B cell (primary cell): Measurements from ENCODE around the gene TTLL11.

Experiments used
- EZH2 ChIP-seq: IDR thresholded peaks from 2 replicates; pipeline ENCODE4 v1.6.1; 2012; ENCODE audit warnings: borderline replicate concordance, low read depth, mild to moderate bottlenecking, moderate library complexity, low read length; ENCODE audit not compliant: insufficient read depth, poor library complexity, severe bottlenecking
- TF ChIP-seq, protein P1 (sequence below): fragments of 200-600 bp; IDR thresholded peaks from one replicate; pipeline ENCODE4 v1.8.0; 2022; ENCODE audit warnings: antibody characterized with exemption, mild to moderate bottlenecking

- TF ChIP-seq, protein P1, sequence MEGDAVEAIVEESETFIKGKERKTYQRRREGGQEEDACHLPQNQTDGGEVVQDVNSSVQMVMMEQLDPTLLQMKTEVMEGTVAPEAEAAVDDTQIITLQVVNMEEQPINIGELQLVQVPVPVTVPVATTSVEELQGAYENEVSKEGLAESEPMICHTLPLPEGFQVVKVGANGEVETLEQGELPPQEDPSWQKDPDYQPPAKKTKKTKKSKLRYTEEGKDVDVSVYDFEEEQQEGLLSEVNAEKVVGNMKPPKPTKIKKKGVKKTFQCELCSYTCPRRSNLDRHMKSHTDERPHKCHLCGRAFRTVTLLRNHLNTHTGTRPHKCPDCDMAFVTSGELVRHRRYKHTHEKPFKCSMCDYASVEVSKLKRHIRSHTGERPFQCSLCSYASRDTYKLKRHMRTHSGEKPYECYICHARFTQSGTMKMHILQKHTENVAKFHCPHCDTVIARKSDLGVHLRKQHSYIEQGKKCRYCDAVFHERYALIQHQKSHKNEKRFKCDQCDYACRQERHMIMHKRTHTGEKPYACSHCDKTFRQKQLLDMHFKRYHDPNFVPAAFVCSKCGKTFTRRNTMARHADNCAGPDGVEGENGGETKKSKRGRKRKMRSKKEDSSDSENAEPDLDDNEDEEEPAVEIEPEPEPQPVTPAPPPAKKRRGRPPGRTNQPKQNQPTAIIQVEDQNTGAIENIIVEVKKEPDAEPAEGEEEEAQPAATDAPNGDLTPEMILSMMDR, result no peak
- no peak for TF ChIP-seq EZH2
Measured at GRCh38 chr9:122116040-122116439, 22.9 kb upstream of the TTLL11 start.
